Mononuclear cell (primary cell): ENCODE measurements around the gene CDK11B. TPM values are rescaled to one million over a fixed set of nuclear protein-coding genes. Genes with fewer than 3 reads are reported as not detected.

ENCODE experiments used
- H3K27me3 ChIP-seq: 2 replicates; pipeline ENCODE4 v1.6.0; 2011; ENCODE audit warnings: low read length, control low read depth; ENCODE audit not compliant: insufficient read depth
- H3K4me1 ChIP-seq: 2 replicates; pipeline ENCODE4 v1.5.1; 2011; ENCODE audit warnings: mild to moderate bottlenecking, low read length, control low read depth; ENCODE audit not compliant: insufficient read depth
- H3K4me3 ChIP-seq: 2 replicates; pipeline ENCODE4 v1.5.1; 2011; ENCODE audit warnings: mild to moderate bottlenecking, low read length, moderate library complexity
- H3K9me3 ChIP-seq: 2 replicates; pipeline ENCODE4 v1.5.1; 2011; ENCODE audit warnings: low read depth, mild to moderate bottlenecking, control low read depth, low read length
- total RNA-seq: library from RNA; depleted of rRNA; stranded (reverse); fragments of >200 nt; gene quantifications from one replicate; pipeline ENCODE4 v1.2.3, GENCODE V29; 2012

Gene CDK11B
- total RNA-seq, 1 donor, result 9.3 TPM

DNA sequence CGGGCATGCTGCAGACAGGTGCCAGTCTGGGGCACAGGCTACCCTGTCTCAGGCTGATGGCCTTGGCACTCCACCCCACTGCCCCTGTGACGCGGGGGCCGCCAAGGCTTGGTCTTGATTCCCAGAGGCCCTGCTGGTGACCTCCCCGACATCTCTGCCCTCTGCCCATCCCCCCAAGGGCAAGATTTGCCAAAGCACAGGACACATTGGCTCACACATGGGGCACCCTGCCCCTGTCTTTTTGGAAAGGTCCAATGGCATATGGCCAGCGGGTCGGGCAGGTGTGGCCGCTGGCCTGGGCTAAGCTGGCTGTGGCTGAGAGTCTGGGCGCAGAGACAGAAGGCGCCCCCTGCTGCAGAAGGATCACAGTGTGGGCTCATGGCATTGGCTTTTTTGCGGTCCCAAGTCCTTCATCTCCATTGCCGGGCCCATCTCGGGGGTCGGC lies 38.9 kb downstream of the CDK11B start:
- H3K27me3 ChIP-seq, result no peaks in the 10 kb centered on the region
- peaks cover 11% of the 10 kb centered on the region for H3K4me1 ChIP-seq

DNA sequence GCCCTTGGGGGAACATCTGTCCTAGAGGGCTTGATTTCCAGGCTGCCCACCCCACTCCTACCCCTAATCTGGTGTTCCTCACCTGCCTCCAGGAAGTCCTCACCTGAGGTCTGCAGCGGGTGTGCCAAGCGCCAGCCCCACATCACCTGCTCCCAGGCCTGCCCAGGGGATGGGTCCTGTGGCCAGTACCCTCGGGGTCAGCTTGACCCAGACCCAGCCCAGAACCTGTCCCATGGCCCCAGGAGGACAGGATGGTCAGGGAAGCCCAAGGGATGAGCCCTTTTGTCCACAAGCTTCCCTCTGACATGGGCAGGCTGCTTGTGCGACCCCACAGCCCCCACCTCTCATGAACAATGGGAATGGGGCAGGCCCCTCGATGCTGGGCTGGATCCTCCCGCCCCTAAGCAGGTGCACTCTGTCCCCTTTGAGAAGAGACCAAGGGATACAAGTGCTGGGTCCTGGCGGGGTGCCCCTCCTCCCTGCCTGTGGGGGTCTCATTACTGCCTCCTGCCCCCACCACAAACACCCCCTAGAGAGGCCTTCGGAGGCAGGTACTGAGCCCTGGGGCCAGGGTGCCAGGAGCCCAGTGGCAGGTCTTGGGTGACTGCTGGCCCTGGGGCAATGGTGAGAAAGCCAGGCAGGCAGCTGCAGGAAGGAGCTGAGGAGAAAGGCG lies 40.3 kb downstream of the CDK11B start:
- H3K9me3 ChIP-seq, result no peaks in the 10 kb centered on the region
- peaks cover 25% of the 10 kb centered on the region for H3K4me1 ChIP-seq
- H3K4me3 ChIP-seq, result no peak overlapping the region
- no peaks in the 10 kb centered on the region for H3K27me3 ChIP-seq

More for the DNA sequence above, 38.9 kb downstream of the CDK11B start:
- Histone ChIP-seq H3K4me3 (no peak overlapping the region), H3K9me3 (no peaks in the 10 kb centered on the region)

DNA sequence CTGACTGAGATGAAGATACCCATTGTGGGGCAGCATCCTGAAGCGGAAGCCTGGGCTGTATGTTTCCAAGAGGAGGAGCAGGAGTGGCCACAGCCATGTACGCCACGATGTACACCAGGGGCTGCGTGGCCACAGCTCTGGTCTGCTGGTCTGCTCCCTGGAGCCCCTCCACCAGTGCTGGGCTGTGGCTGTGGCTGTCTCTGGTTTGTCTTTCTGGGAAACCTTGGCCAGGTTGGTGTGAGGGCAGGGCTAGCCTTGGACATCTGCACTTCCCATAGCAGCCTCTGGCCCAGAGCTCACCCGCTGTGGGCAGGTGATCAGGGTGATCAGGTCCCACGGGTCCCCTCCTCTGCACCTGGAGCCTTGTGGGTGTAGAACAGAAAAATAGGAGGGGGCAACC lies 40.9 kb downstream of the CDK11B start:
- Histone ChIP-seq H3K9me3 (no peaks in the 10 kb centered on the region), H3K27me3 (no peaks in the 10 kb centered on the region), H3K4me1 (peaks cover 27% of the 10 kb centered on the region), H3K4me3 (no peak overlapping the region)

DNA sequence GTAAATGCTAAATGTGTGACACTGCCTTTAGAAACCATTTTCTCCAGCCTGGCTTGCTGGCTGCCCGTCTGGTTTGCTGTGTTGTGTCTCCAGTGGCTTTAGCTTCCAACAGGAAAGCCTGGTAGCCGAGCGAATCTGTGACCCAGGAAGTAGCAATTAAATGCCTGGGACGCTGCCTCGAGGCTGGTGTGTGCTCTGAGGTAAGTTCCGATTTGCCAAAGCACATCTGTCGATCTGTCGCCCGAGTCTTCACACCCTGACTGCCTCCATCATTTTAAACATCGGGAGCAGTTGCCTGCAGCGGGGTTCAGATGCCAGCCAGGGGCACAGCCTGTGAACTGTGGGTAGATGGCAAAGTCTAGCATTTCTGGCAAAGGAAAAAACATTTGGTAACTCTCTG lies 41.3 kb downstream of the CDK11B start:
- H3K27me3 ChIP-seq, result no peaks in the 10 kb centered on the region
- H3K4me3 ChIP-seq, result no peak overlapping the region
- H3K4me1 ChIP-seq, result peaks cover 27% of the 10 kb centered on the region
- H3K9me3 ChIP-seq, result no peaks in the 10 kb centered on the region

DNA sequence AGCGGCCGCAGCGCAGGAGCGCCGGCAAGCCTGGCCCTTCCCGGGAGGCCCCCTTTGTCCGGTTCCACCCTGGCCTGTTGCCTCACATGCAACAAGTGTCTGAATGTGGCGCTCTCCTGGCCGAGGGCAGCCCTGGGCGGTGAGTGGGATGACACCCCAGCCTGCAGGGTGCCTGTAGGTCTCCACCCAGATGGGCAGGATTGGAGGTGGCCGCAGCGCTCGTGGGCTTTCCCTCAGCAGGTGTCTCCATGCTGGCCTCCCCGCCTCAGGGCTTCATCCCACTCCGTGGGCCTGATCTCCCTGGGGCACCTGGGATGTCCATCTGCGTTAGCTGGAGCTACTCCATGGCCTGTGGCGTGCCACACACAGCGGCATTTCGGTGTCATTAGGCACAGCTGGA lies 42.0 kb downstream of the CDK11B start:
- no peaks in the 10 kb centered on the region for H3K27me3 ChIP-seq
- no peaks in the 10 kb centered on the region for H3K9me3 ChIP-seq
- no peak overlapping the region for H3K4me3 ChIP-seq
- H3K4me1 ChIP-seq, result peaks cover 27% of the 10 kb centered on the region

DNA sequence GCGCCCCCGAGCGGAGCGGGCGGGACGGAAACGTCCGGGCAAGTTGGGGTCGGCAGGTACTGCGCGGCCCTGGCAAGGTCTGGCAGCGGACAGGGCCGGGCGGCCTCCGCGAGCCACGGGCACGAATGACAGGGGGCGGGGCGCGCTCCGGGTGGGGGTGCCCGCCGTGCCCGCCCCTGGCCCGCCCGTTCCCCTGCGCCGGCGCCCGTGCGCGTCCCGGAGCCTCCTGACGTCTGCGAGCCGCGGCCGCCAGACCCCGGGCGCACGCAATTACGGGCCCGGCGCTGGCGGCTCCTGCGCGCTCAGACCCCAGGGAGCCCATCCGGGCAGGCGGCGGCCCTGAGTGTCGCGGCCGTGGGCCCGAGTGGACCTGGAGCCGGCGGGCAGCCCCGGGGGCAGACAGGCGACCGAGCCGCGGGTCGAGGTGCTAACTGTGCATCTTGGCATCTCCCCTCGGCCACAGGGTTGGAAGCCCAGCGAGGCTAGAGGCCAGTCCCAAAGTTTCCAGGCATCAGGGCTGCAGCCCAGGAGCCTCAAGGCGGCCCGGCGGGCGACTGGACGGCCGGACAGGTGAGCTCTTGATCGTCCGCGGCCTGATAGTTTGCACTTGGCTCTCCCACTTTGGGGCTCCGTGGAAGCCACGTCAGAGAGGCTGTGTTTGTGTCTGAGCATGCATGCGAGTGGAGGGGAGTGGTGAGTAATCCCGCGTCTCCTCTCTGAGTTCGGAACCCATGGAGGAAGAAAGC lies 42.6 kb downstream of the CDK11B start:
- Histone ChIP-seq H3K9me3 (no peaks in the 10 kb centered on the region), H3K4me3 (peak overlapping the region; percentile 95), H3K4me1 (peaks cover 27% of the 10 kb centered on the region), H3K27me3 (no peaks in the 10 kb centered on the region)

DNA sequence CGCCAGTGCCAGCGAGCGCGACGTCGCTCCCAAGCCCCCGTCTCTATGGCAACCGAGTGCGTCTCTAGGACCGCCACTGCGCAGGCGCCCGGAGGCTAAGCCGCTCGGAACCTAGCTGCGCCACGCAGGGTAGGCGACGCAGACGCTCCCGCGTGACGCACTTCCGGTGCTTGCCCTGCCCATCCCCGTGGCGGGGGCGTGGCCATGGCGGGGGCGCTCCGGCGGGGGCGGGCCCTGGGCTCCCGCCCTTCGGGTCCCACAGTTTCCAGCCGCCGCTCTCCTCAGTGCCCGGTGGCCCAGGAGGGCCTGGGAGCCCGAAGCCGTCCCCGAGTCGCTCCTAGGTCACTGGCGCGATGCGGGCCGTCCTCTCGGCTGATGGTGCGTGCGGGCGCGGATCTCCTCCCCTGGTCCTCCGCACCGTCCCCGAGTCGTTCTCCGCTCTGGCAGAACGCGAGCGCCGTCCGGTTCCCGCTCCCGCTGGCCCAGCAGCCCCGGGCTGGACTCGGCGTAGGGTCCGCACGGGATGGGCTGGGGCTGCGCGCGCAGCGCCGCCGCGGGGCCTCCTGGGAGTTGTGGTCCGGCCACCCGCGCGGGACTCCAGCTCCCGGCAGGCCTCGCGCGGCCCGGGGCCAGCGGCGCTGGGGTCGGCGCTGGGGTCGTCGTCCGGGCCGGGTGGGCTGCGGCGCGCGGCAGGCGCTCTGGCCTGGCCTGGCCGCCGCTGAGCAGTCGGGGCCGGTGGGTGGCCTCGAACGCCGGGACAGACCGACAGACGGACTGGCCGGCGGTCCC lies 43.4 kb downstream of the CDK11B start, which contains the start of gene MIB2:
Gene MIB2 (plus strand): TSS at position 245 of the 789 bp plus-strand sequence. CDS start 7,953 bp downstream, outside the sequence.
- peak within 1 kb of the TSS; percentile 95 for H3K4me3 ChIP-seq

DNA sequence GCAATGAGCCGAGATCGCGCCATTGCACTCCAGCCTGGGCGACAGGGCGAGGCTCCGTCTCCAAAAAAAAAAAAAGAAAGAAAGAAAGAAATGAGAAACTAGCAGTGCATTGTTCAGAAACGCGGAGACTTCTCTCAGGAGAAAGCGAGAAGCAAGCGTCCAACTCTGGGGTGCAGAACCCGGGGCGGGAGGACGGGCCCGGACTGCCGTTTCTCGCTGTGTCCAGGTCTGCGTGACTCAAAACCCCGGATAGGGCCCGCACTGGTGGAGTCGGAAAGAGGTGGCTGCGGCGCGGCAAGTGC lies 43.9 kb downstream of the CDK11B start:
- Histone ChIP-seq H3K4me1 (peaks cover 27% of the 10 kb centered on the region), H3K27me3 (no peaks in the 10 kb centered on the region), H3K9me3 (no peaks in the 10 kb centered on the region), H3K4me3 (peak overlapping the region; percentile 95)

More for the DNA sequence above, 43.4 kb downstream of the CDK11B start, which contains the start of gene MIB2:
- H3K27me3 ChIP-seq, result no peaks in the 10 kb centered on the region
- no peaks in the 10 kb centered on the region for H3K9me3 ChIP-seq
- peaks cover 27% of the 10 kb centered on the region for H3K4me1 ChIP-seq

DNA sequence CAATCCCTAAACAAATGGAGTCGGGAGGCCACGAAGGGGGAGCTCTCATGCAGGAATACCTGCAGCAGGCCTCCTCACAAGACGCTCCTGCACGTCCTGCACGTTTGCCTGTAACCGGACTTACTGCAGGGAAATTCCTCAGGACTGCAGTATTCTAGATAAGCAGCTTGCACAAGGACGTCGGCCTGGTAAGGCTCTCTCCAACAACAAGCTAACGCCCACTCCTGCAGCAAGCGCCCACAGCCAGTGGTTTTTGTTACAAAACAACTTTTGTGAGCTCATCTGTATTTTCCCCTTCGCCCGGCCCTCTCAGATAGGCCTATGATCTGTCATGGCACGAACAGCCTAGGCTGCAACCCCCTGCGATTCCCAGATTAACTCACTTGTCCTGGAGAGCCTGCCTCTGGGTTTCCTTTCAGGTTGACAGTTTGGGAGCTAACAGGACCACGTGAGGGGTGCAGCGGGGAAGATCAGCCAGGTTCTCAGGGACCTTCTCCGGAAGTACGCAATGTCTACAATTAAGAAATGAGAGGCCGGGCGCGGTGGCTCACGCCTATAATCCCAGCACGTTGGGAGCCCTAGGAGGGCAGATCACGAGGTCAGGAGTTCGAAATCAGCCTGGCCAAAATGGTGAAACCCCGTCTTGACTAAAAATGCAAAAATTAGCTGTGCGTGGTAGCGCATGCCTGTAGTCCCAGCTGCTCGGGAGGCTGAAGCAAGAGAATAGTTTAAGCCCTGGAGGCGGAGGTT lies 44.4 kb downstream of the CDK11B start:
- Histone ChIP-seq H3K4me1 (peaks cover 27% of the 10 kb centered on the region), H3K4me3 (peak overlapping the region; percentile 95), H3K9me3 (no peaks in the 10 kb centered on the region), H3K27me3 (no peaks in the 10 kb centered on the region)

DNA sequence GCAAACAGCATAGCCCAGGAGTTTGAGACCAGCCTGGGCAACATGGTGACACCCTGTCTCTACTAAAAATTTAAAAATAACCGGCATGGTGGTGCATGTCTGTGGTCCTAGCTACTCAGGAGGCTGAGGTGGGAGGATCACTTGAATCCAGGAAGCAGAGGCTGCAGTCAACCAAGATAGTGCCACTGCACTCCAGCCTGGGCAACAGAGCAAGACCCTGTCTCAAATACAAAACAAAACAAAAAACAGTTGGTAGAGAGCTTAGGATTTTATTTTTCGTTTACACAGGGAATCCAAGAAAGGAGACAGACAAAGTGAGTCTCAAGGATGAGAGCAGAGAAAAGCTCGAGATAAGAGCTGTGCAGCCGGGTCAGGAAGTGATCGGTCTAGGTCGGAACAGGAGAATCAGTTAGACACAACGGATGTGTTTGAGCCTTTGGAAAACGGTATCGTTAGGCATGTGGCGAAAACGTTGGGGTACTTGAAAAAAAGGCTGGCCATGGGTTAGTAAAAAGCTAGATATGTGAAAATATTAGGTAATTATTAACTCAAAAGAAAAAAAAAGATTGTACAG lies 45.2 kb downstream of the CDK11B start:
- H3K9me3 ChIP-seq, result no peaks in the 10 kb centered on the region
- H3K27me3 ChIP-seq, result no peaks in the 10 kb centered on the region
- peaks cover 27% of the 10 kb centered on the region for H3K4me1 ChIP-seq
- no peak overlapping the region for H3K4me3 ChIP-seq

DNA sequence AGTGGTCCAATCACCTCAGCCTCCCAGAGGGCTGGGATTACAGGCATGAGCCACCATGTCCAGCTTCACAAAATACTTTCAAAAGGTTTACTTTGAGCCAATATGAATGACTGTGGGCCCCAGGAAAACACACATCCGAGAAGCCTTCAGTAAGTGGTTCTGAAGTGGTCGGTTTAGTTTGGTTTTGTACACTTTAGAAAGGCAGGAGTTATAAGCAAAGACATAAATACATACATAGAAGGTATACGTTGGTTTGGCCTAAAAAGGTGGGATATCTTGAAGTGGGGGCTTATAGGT lies 46.8 kb downstream of the CDK11B start:
- H3K27me3 ChIP-seq, result no peaks in the 10 kb centered on the region
- no peaks in the 10 kb centered on the region for H3K9me3 ChIP-seq
- H3K4me3 ChIP-seq, result no peak overlapping the region
- peaks cover 33% of the 10 kb centered on the region for H3K4me1 ChIP-seq

DNA sequence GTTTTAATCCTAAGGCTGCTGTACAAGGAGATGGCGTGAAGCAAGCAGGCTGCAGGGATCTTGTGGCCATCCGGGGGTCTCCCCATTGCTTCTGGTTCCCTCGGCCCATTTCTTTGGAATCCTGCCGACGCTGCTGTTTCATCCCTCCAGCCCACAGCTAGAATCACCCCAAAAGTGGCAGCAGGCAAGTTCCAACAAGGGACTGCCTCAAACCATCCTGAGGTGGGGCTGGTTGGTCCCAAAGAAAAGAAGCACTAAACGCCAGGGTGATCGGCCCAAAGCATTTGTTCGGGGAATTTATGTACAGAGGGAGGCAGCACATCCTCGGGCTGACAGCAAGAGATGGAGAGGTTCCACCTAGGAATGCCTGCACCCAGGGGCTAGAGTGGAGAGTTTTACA lies 48.0 kb downstream of the CDK11B start:
- peaks cover 31% of the 10 kb centered on the region for H3K4me1 ChIP-seq
- H3K9me3 ChIP-seq, result no peaks in the 10 kb centered on the region
- H3K27me3 ChIP-seq, result no peaks in the 10 kb centered on the region
- no peak overlapping the region for H3K4me3 ChIP-seq

DNA sequence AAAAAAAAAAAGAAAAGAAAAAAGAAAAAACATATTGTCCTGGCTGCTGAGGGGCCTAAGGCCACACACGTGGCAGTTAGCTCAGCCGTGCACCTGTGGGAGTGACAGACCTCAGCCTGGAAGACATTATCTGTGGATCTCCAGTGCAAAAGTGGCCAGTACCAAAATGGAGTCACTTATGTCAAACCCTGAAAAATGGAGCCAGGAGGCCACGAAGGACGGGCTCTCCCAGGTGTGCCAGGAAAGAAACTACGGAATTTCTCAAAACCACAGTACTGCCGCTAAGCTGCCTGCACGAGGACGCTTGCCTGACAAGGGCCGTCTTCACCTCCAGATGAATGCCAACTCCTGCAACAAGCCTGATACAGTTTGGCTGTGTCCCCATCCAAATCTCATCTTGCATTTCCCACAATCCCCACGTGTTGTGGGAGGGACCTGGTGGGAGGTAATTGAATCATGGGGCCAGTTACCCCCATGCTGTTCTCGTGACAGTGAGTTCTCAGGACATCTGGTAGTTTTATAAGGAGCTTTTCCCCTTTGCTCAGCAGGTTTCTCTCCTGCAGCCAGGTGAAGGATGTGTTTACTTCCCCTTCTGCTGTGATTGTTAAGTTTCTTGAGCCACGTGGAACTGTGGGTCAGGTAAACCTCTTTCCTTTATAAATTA lies 48.9 kb downstream of the CDK11B start:
- Histone ChIP-seq H3K4me1 (peaks cover 31% of the 10 kb centered on the region), H3K9me3 (no peaks in the 10 kb centered on the region), H3K4me3 (no peak overlapping the region), H3K27me3 (no peaks in the 10 kb centered on the region)

DNA sequence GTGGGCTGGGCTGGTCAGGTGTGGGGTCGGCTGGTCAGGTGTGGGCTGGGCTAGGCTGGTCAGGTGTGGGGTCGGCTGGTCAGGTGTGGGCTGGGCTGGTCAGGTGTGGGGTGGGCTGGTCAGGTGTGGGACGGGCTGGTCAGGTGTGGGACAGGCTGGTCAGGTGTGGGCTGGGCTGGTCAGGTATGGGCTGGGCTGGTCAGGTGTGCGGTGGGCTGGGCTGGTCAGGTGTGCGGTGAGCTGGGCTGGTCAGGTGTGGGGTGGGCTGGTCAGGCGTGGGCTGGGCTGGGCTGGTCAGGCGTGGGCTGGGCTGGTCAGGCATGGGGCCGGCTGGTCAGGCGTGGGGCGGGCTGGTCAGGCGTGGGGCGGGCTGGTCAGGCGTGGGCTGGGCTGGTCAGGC lies 52.6 kb downstream of the CDK11B start:
- no peaks in the 10 kb centered on the region for H3K27me3 ChIP-seq
- H3K9me3 ChIP-seq, result no peaks in the 10 kb centered on the region
- H3K4me1 ChIP-seq, result peaks cover 26% of the 10 kb centered on the region
- no peak overlapping the region for H3K4me3 ChIP-seq
